ENCODE data around the gene DDX47. TPM values are rescaled to one million over a fixed set of nuclear protein-coding genes. Genes with fewer than 3 reads are reported as not detected.

The DDX47 gene
- total and polyA plus RNA-seq, 2 donors (not counting 1 experiment from before 2014, with no cell fraction given), result 50.1 to 93.7 TPM

DNA sequence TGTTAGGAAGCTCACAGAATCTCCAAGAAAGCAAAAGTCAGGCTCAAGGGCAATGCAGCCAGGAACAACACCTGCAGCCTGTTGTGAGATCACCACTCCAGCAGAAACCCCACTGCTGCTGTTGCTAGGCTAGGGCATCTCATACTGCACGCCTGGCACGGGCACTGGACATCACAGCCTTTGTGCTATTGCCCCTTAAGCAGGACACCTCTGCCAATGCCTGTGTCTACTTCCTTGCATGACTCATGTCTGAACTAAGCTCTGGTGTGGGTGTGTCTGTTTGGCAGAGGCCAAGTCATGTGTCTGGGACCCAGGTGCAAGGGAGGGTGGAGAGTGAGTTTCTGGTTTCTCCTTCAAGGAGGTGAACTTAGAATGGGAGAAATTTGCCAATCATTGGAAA, 10.0 kb upstream of the DDX47 start:
- Histone ChIP-seq H3K4me2 (replicated peaks; ENCODE audit: low read depth, low read length, poor library complexity, severe bottlenecking) (peak overlapping the region; percentile 39), H2AFZ (ENCODE audit: insufficient read depth, low read depth, low read length, poor library complexity, severe bottlenecking) (peak overlapping the region; percentile 40), H3K4me3 (ENCODE audit: control extremely low read depth in 1 of 5, extremely low read depth in 1 of 5, insufficient read depth in 1 of 5, low read depth in 2 of 5, low read length in 4 of 5) (no peak overlapping the region), H4K20me1 (ENCODE audit: control insufficient read depth, insufficient read depth, low read length, poor library complexity, severe bottlenecking) (no peaks in the 10 kb centered on the region), H3K9me3 (ENCODE audit: control extremely low read depth in 1 of 3, control insufficient read depth in 2 of 3, insufficient read depth in 1 of 3, low read length in 2 of 3) (no peaks in the 10 kb centered on the region), H3K4me1 (ENCODE audit: control insufficient read depth in 2 of 2, insufficient read depth in 2 of 2, low read length in 2 of 2) (peaks cover 23 to 45% of the 10 kb centered on the region in 2 donors), H3K36me3 (replicated peaks in 1 of 2; ENCODE audit: control extremely low read depth in 1 of 2, control insufficient read depth in 1 of 2, extremely low read depth in 1 of 2, insufficient read depth in 2 of 2, low read length in 1 of 2) (no peaks in the 10 kb centered on the region), H3K27me3 (replicated peaks in 1 of 4; ENCODE audit: control extremely low read depth in 1 of 4, control insufficient read depth in 3 of 4, insufficient read depth in 4 of 4, low read length in 3 of 4) (no peaks in the 10 kb centered on the region), H3K9ac (ENCODE audit: low read length) (no peak overlapping the region), H3K79me2 (ENCODE audit: control insufficient read depth, insufficient read depth, low read length) (no peaks in the 10 kb centered on the region), H3K27ac (ENCODE audit: low read length in 2 of 2) (no peak overlapping the region)
- 61% methylated on average over 2 of the region's 2 CpGs for WGBS (ENCODE audit: insufficient coverage)
- H3K27ac Mint-ChIP-seq, result peak overlapping the region; percentile 86
- intact Hi-C loops (cut with micrococcal nuclease), result loop anchor here (10.0 kb wide), 1 partner anchor 1352 kb away; no protein-coding TSS in a partner anchor
- ATAC-seq (ENCODE audit: low read depth) (peak; percentile 51), DNase-seq (peak; percentile 45)
- ChIA-PET CTCF (interaction anchor here (0.7 to 6.7 kb wide), 6 partner anchors 9 to 66 kb away, joined by 3 to 71 read pairs (median 6); partner anchors contain the start of gene DDX47), POLR2A (interaction anchor here (0.6 to 1.2 kb wide), 5 partner anchors 13 to 85 kb away, joined by 3 to 4 read pairs (median 3); no protein-coding TSS in a partner anchor)
- peaks cover 56% of the 10 kb centered on the region for H3K4me1 Mint-ChIP-seq
- TF ChIP-seq, protein P1, sequence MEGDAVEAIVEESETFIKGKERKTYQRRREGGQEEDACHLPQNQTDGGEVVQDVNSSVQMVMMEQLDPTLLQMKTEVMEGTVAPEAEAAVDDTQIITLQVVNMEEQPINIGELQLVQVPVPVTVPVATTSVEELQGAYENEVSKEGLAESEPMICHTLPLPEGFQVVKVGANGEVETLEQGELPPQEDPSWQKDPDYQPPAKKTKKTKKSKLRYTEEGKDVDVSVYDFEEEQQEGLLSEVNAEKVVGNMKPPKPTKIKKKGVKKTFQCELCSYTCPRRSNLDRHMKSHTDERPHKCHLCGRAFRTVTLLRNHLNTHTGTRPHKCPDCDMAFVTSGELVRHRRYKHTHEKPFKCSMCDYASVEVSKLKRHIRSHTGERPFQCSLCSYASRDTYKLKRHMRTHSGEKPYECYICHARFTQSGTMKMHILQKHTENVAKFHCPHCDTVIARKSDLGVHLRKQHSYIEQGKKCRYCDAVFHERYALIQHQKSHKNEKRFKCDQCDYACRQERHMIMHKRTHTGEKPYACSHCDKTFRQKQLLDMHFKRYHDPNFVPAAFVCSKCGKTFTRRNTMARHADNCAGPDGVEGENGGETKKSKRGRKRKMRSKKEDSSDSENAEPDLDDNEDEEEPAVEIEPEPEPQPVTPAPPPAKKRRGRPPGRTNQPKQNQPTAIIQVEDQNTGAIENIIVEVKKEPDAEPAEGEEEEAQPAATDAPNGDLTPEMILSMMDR (IDR thresholded peaks at IDR 0.05), result no peak
- TF ChIP-seq EZH2 (IDR thresholded peaks at IDR 0.05; ENCODE audit: borderline replicate concordance, insufficient read depth, low read depth, low read length, poor library complexity, severe bottlenecking), result no peak
- no peaks in the 10 kb centered on the region for H3K27me3 Mint-ChIP-seq
- no peaks in the 10 kb centered on the region for H3K9me3 Mint-ChIP-seq (ENCODE audit: insufficient read depth)
- peak overlapping the region; percentile 80 for H3K4me3 Mint-ChIP-seq

GRCh38 chr12:12804011-12804410, 9.1 kb upstream of the DDX47 start:
- H3K27ac Mint-ChIP-seq, result peak overlapping the region; percentile 91
- H3K9ac ChIP-seq (ENCODE audit: low read length), result no peak overlapping the region
- no peaks in the 10 kb centered on the region for H3K27me3 Mint-ChIP-seq
- H3K4me1 Mint-ChIP-seq, result peaks cover 61% of the 10 kb centered on the region
- no peak for ATAC-seq (ENCODE audit: low read depth)
- no CpG with 5 or more reads among the region's 6 CpGs for WGBS (ENCODE audit: insufficient coverage)
- H3K9me3 Mint-ChIP-seq (ENCODE audit: insufficient read depth), result no peaks in the 10 kb centered on the region
- H2AFZ ChIP-seq (ENCODE audit: insufficient read depth, low read depth, low read length, poor library complexity, severe bottlenecking), result no peak overlapping the region
- intact Hi-C loops (cut with micrococcal nuclease), result loop anchor here (10.0 kb wide), 1 partner anchor 1351 kb away; no protein-coding TSS in a partner anchor
- CTCF ChIA-PET, result interaction anchor here (1.0 to 6.7 kb wide), 5 partner anchors 9 to 66 kb away, joined by 3 to 71 read pairs (median 4); partner anchors contain the start of gene DDX47
- no peaks in the 10 kb centered on the region for H4K20me1 ChIP-seq (ENCODE audit: control insufficient read depth, insufficient read depth, low read length, poor library complexity, severe bottlenecking)
- no peak overlapping the region for H3K4me3 ChIP-seq (ENCODE audit: control extremely low read depth in 1 of 5, extremely low read depth in 1 of 5, insufficient read depth in 1 of 5, low read depth in 2 of 5, low read length in 4 of 5)
- DNase-seq, result no peak
- peaks cover 28 to 53% of the 10 kb centered on the region in 2 donors for H3K4me1 ChIP-seq (ENCODE audit: control insufficient read depth in 2 of 2, insufficient read depth in 2 of 2, low read length in 2 of 2)
- H3K4me3 Mint-ChIP-seq, result peak overlapping the region; percentile 12
- TF ChIP-seq EZH2 (IDR thresholded peaks at IDR 0.05; ENCODE audit: borderline replicate concordance, insufficient read depth, low read depth, low read length, poor library complexity, severe bottlenecking), result no peak
- TF ChIP-seq, protein P1 (IDR thresholded peaks at IDR 0.05), result no peak
- H3K36me3 ChIP-seq (replicated peaks in 1 of 2; ENCODE audit: control extremely low read depth in 1 of 2, control insufficient read depth in 1 of 2, extremely low read depth in 1 of 2, insufficient read depth in 2 of 2, low read length in 1 of 2), result no peaks in the 10 kb centered on the region
- no peaks in the 10 kb centered on the region for H3K79me2 ChIP-seq (ENCODE audit: control insufficient read depth, insufficient read depth, low read length)
- POLR2A ChIA-PET, result interaction anchor here (1.1 kb wide), 1 partner anchor 78 kb away, joined by 3 read pairs; no protein-coding TSS in a partner anchor
- H3K4me2 ChIP-seq (replicated peaks; ENCODE audit: low read depth, low read length, poor library complexity, severe bottlenecking), result no peak overlapping the region
- H3K9me3 ChIP-seq (ENCODE audit: control extremely low read depth in 1 of 3, control insufficient read depth in 2 of 3, insufficient read depth in 1 of 3, low read length in 2 of 3), result no peaks in the 10 kb centered on the region
- no peaks in the 10 kb centered on the region for H3K27me3 ChIP-seq (replicated peaks in 1 of 4; ENCODE audit: control extremely low read depth in 1 of 4, control insufficient read depth in 3 of 4, insufficient read depth in 4 of 4, low read length in 3 of 4)
- no peak overlapping the region for H3K27ac ChIP-seq (ENCODE audit: low read length in 2 of 2)

All from B cell (primary cell).